OCI-LY1 (cell line): ENCODE data around the gene FAU.

Experiments used
- EZH2 ChIP-seq: fragments of 200-600 bp; sonication (generic), shearing (Covaris generic); IDR thresholded peaks from 2 replicates; pipeline ENCODE4 v1.8.0; 2017; ENCODE audit warnings: borderline replicate concordance, mixed run types, mild to moderate bottlenecking, antibody characterized with exemption, low read length, moderate library complexity, mixed read lengths
- TF ChIP-seq, protein P1 (sequence below): fragments of 200-600 bp; sonication (generic), shearing (Covaris generic); IDR thresholded peaks from 2 replicates; pipeline ENCODE4 v1.5.1; 2017; ENCODE audit warnings: mild to moderate bottlenecking, antibody characterized with exemption, low read length, moderate library complexity, mixed read lengths

DNA sequence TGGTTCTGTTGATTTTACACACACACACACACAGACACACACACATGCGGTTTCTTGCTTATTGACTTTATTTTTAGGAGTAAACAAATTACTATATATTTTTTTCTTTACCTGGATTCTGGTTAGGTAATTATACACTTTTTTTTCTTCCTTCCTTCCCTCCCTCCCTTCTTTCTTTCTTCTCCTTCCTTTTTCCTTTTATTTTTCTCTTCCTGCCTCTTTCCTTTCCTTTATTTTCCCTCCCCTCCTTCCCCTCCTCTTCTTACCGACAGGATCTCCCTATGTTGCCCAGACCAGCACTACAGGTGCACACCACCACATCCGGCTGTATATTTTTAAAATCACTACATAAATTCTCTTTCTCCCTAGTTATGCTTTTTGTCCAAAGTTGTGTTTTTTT is 45.0 kb upstream of the FAU start:
- TF ChIP-seq, protein P1, sequence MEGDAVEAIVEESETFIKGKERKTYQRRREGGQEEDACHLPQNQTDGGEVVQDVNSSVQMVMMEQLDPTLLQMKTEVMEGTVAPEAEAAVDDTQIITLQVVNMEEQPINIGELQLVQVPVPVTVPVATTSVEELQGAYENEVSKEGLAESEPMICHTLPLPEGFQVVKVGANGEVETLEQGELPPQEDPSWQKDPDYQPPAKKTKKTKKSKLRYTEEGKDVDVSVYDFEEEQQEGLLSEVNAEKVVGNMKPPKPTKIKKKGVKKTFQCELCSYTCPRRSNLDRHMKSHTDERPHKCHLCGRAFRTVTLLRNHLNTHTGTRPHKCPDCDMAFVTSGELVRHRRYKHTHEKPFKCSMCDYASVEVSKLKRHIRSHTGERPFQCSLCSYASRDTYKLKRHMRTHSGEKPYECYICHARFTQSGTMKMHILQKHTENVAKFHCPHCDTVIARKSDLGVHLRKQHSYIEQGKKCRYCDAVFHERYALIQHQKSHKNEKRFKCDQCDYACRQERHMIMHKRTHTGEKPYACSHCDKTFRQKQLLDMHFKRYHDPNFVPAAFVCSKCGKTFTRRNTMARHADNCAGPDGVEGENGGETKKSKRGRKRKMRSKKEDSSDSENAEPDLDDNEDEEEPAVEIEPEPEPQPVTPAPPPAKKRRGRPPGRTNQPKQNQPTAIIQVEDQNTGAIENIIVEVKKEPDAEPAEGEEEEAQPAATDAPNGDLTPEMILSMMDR = no peak
- TF ChIP-seq EZH2 = no peak
